HepG2 (cell line): ENCODE results near the gene MAPK11. TPM values are rescaled to one million over a fixed set of nuclear protein-coding genes. Genes with fewer than 3 reads are reported as not detected.
A peak's percentile ranks its signal among the peaks of the same experiment; 100 is the strongest.

Experiments used
- ATF1 ChIP-seq: IDR thresholded peaks from 2 replicates; pipeline ENCODE4 v1.6.1; 2016; ENCODE audit warnings: mild to moderate bottlenecking, control low read depth
- DNMT1 ChIP-seq: sonication (generic); formaldehyde crosslinking; IDR thresholded peaks from 2 replicates; pipeline ENCODE4 v1.5.1; 2020; ENCODE audit warnings: mild to moderate bottlenecking, missing genetic modification reagents
- MAX ChIP-seq: IDR thresholded peaks from 2 replicates; pipeline ENCODE4 v1.6.1; 2012; ENCODE audit warnings: inconsistent platforms
- MXD3 ChIP-seq: IDR thresholded peaks from 2 replicates; pipeline ENCODE4 v1.6.1; 2016; ENCODE audit warnings: mild to moderate bottlenecking, missing biosample characterization, missing genetic modification reagents
- NR2F6 ChIP-seq, 2 experiments: IDR thresholded peaks; 2 replicates each; pipeline ENCODE4 v1.6.1; 2016; ENCODE audit warnings: antibody characterized with exemption in 1 of 2, mild to moderate bottlenecking in 1 of 2
- PHF21A ChIP-seq: sonication (generic); formaldehyde crosslinking; IDR thresholded peaks from 2 replicates; pipeline ENCODE4 v1.5.0; 2020; ENCODE audit warnings: mild to moderate bottlenecking, missing genetic modification reagents
- PRDM15 ChIP-seq: sonication (generic); formaldehyde crosslinking; IDR thresholded peaks from 2 replicates; pipeline ENCODE4 v1.4.0; 2020; ENCODE audit warnings: missing genetic modification reagents
- SIX4 ChIP-seq: sonication (generic); formaldehyde crosslinking; IDR thresholded peaks from 2 replicates; pipeline ENCODE4 v1.4.0; 2020; ENCODE audit warnings: missing genetic modification reagents
- SMAD1 ChIP-seq: sonication (generic); formaldehyde crosslinking; IDR thresholded peaks from 2 replicates; pipeline ENCODE4 v1.4.0; 2020; ENCODE audit warnings: missing genetic modification reagents, low read depth, mild to moderate bottlenecking, borderline replicate concordance
- SMAD3 ChIP-seq: sonication (generic); formaldehyde crosslinking; IDR thresholded peaks from 2 replicates; pipeline ENCODE4 v1.4.0; 2020; ENCODE audit warnings: missing genetic modification reagents
- SRSF9 ChIP-seq: fragments of 200-400 bp; formaldehyde crosslinking; IDR thresholded peaks from 2 replicates; pipeline ENCODE4 v1.6.1; 2018; ENCODE audit warnings: borderline replicate concordance, mild to moderate bottlenecking, low read depth, low read length; ENCODE audit not compliant: insufficient read depth, poor library complexity, severe bottlenecking
- STAT6 ChIP-seq: sonication (generic); formaldehyde crosslinking; IDR thresholded peaks from 2 replicates; pipeline ENCODE4 v1.4.0; 2020; ENCODE audit warnings: missing genetic modification reagents, mild to moderate bottlenecking, borderline replicate concordance
- ZNF329 ChIP-seq: sonication (generic); formaldehyde crosslinking; IDR thresholded peaks from 2 replicates; pipeline ENCODE4 v1.9.0; 2021; ENCODE audit warnings: low read depth, mild to moderate bottlenecking, missing genetic modification reagents
- ZNF598 ChIP-seq: sonication (generic); formaldehyde crosslinking; IDR thresholded peaks from 2 replicates; pipeline ENCODE4 v1.5.1; 2020; ENCODE audit warnings: mild to moderate bottlenecking, missing genetic modification reagents, borderline replicate concordance
- polyA plus RNA-seq, 8 experiments: library from polyadenylated mRNA; depleted of rRNA in 3 of 8; stranded (reverse) in 7 of 8; unstranded in 1 of 8; fragments of >200 nt; fragmentation: Illumina TruSeq in 4 of 8; extraction: Trizol in 4 of 8; gene quantifications; 2 replicates each; pipeline versions ENCODE4 v1.2.1 to v1.2.3, GENCODE V29; 2011 to 2016; ENCODE audit warnings: low read depth in 4 of 8, missing spikeins in 1 of 8, mixed read lengths in 1 of 8; ENCODE audit not compliant: insufficient read depth in 1 of 8
- total RNA-seq, 5 experiments: library from RNA; depleted of rRNA; stranded (reverse); fragments of >200 nt; fragmentation: Illumina TruSeq; extraction: Trizol; gene quantifications; 2 replicates each; pipeline ENCODE4 v1.2.3, GENCODE V29; 2016; ENCODE audit warnings: low read depth in 1 of 5
- TF ChIP-seq, protein P1 (sequence below): sonication (generic); formaldehyde crosslinking; IDR thresholded peaks from 2 replicates; pipeline ENCODE4 v1.9.0; 2021; ENCODE audit warnings: missing genetic modification reagents, mild to moderate bottlenecking, borderline replicate concordance
- TF ChIP-seq, protein P2 (sequence below): sonication (generic); formaldehyde crosslinking; IDR thresholded peaks from 2 replicates; pipeline ENCODE4 v1.4.0; 2020; ENCODE audit warnings: missing genetic modification reagents

Gene MAPK11
- total and polyA plus RNA-seq, 2 of the 13 experiments (the other 11 are each of a cell fraction or from before 2014, with no cell fraction given), result 0.15 to 0.17 TPM

GRCh38 chr22:50296658-50297490, 26.7 kb upstream of the MAPK11 start (continued):
- TF ChIP-seq STAT6 (no peak), PRDM15 (CRISPR knock-in tag) (no peak), SIX4 (CRISPR knock-in tag) (no peak), NR2F6 (IDR thresholded peaks at IDR 0.05) (no peak), NR2F6 (CRISPR knock-in tag; IDR thresholded peaks at IDR 0.05) (peak; percentile 36; the same call in 1 of the 2 replicates), PHF21A (no peak), SMAD1 (CRISPR knock-in tag) (peak; percentile 35; the same call in 1 of the 2 replicates), ATF1 (CRISPR knock-in tag) (no peak), SMAD3 (no peak), ZNF598 (no peak), MXD3 (no peak), DNMT1 (CRISPR knock-in tag) (0 out of 2 replicates have a peak, but pooled peaks have one; percentile 31), SRSF9 (no peak), MAX (peak; percentile 33; the same call in 1 of the 2 replicates), ZNF329 (CRISPR knock-in tag) (peak; percentile 43; the same call in 1 of the 2 replicates)
- TF ChIP-seq, protein P1, sequence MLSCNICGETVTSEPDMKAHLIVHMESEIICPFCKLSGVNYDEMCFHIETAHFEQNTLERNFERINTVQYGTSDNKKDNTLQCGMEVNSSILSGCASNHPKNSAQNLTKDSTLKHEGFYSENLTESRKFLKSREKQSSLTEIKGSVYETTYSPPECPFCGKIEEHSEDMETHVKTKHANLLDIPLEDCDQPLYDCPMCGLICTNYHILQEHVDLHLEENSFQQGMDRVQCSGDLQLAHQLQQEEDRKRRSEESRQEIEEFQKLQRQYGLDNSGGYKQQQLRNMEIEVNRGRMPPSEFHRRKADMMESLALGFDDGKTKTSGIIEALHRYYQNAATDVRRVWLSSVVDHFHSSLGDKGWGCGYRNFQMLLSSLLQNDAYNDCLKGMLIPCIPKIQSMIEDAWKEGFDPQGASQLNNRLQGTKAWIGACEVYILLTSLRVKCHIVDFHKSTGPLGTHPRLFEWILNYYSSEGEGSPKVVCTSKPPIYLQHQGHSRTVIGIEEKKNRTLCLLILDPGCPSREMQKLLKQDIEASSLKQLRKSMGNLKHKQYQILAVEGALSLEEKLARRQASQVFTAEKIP (CRISPR knock-in tag), result no peak
- TF ChIP-seq, protein P2, sequence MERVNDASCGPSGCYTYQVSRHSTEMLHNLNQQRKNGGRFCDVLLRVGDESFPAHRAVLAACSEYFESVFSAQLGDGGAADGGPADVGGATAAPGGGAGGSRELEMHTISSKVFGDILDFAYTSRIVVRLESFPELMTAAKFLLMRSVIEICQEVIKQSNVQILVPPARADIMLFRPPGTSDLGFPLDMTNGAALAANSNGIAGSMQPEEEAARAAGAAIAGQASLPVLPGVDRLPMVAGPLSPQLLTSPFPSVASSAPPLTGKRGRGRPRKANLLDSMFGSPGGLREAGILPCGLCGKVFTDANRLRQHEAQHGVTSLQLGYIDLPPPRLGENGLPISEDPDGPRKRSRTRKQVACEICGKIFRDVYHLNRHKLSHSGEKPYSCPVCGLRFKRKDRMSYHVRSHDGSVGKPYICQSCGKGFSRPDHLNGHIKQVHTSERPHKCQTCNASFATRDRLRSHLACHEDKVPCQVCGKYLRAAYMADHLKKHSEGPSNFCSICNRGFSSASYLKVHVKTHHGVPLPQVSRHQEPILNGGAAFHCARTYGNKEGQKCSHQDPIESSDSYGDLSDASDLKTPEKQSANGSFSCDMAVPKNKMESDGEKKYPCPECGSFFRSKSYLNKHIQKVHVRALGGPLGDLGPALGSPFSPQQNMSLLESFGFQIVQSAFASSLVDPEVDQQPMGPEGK, result peak; percentile 33; the same call in 1 of the 2 replicates
